HG02763 (cell line): ENCODE measurements around the gene FAM181A.

Source experiments
- ATAC-seq: cut with Tn5 transposase; IDR thresholded peaks from one replicate; pipeline ENCODE4 v1.9.1; 2021; ENCODE audit warnings: mild to moderate bottlenecking, moderate library complexity; ENCODE audit not compliant: unreplicated experiment

Gene FAM181A

GRCh38 chr14:93926873-93927799 is at the start of gene FAM181A:
Gene FAM181A, plus strand, starts transcription at chr14:93927344. Its CDS starts 942 bp downstream, at chr14:93928286.
- ATAC-seq = no peak

DNA sequence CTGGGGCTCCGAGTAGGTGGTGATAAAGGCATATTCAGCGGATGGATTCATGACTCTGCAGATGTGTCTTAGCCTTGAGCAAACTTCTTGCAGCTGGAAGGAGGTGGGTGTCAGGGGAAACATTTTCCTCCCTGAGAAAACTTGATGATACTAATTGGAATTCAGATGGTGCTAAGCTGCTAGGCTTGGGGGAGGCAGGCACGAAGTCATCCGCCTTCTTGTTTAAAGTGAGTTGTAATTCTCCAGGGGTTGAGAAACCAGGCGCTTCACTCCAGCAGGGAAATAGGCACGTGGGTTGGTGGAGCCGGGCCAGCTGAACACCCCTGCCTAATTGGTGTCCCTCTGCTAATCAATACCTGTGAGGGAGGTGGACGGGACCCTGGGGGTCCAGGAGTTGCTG is 48.9 kb upstream of the FAM181A start:
- ATAC-seq = no peak

GRCh38 chr14:93878871-93879270 is 48.3 kb upstream of the FAM181A start:
- no peak for ATAC-seq

GRCh38 chr14:93879362-93879983 is 47.7 kb upstream of the FAM181A start:
- no peak for ATAC-seq

DNA sequence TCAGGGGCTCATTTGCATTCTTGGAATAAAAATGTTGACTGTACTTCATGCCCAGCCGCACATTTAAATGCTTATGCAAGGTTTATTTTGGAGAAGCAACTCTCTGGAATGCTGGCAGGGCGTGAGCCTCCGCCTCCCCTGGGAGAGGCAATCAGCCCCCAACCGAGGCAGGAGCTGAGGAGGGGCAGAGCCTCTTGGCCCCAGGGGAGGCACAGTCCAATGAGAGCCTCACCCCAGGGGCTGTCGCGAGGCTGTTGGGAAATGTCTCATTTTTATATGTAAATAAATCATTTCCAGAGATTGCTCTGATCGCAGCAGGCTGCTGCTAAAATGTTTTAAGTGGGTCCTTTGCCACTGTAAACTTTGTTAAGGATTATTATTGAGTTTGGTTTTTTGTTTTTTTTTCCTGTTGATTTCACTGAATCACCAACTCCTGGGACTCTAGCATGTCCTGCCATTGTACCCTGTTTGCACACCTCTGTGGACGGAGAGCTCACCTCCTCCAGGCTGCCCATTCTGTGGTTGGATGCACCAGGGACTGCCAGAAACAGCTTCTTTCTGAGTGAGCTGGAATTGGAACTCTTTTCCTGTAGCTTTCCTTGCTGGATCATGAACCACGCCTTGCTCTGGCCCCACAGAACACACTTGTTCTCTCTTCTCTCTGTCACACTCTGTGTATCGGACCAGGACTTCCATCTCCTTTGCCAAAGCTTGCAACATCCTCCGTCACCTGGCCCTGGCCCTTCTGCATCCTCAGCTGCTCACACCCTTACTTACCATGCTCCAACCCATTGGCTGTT is 46.9 kb upstream of the FAM181A start:
- no peak for ATAC-seq

GRCh38 chr14:93884950-93885349 is 42.2 kb upstream of the FAM181A start:
- ATAC-seq = no peak

- ATAC-seq = no peak
Observed at GRCh38 chr14:93888995-93889394, 38.1 kb upstream of the FAM181A start.

DNA sequence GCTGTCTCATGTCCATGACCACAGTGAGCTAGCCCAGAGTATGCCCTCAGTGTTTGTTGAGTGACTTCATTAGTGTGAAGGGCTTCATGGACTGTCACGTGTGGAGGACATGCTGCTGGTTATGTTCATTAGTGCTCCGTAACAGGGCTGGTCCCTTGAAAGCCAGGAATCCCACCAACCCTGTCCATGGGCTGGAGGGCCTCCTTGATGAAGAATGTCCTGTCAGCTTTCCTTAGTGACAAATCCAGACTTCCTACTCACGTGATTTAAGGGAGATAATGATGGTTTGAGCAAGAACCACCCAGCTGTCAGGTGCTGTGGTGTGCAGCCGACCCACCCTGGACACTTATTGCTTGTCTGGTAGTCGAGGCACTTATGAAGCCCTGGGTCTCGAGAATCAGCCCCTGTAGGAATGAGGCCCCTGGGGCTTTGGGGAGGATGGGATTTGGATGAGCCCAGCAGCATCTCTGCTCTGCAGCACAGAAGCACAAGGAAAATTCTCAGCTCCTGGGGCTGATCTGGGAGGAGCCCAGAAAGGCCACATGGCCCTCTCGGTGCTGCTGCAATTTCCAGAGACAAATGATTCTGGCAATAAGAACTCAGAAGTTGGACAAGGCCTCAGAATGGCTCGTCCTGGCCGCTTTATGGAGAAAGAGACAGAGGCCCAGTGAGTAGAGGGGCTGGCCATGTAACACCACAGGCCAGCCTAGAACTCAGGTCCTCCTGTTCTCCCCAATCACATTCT is 37.2 kb upstream of the FAM181A start:
- ATAC-seq = no peak

GRCh38 chr14:93891756-93892504 is 35.2 kb upstream of the FAM181A start:
- no peak for ATAC-seq

GRCh38 chr14:93892505-93892839 is 34.7 kb upstream of the FAM181A start:
- ATAC-seq = no peak

GRCh38 chr14:93892923-93893558 is 34.1 kb upstream of the FAM181A start:
- no peak for ATAC-seq

GRCh38 chr14:93893661-93894261 is 33.4 kb upstream of the FAM181A start:
- no peak for ATAC-seq

DNA sequence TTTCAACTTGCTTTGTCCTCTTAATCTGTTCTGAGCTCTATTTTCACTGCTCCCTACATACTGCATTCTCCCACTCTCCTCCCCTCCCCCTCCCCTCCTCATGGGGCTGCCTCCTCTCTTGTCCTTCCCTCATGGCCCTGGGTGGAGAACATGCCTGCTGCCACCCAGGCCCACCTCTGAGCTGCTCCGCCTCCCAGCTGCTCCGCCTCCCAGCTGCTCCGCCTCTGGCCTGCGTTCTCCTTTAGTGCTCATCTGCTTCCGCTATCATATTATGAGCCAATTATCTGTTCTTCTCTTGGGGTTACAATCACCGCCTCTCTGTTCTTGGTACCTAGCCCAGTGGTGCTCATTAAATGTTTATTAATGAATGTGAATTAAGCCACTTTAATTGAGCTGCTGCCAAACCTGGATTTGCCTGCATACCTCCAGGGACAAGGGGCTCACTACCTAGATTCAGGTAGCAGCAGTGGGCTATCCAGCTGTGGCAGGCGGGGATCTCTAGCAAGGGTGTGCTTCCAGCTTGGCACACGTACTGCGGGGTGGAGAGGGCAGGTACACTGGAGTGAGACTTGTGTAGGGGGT is 32.0 kb upstream of the FAM181A start:
- no peak for ATAC-seq

DNA sequence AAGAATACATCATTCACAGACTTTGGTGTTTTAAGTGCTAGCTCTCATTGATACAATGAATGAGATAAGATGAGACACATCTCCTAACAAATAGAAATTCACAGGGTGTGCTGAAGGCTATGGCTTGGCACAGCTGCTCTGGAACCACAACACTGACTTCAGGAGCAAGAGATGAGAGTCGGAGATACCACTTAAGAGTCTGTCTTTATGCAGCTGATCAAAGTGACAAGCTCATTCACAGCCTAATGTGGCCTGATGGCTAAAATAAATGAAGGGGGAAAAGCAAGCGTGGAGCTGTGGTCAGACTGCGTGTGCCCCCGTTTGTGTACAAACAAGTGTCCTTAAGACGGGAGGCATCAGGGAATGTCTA is 29.7 kb upstream of the FAM181A start:
- no peak for ATAC-seq

- ATAC-seq = no peak
Observed at GRCh38 chr14:93898081-93898611, 29.0 kb upstream of the FAM181A start.

DNA sequence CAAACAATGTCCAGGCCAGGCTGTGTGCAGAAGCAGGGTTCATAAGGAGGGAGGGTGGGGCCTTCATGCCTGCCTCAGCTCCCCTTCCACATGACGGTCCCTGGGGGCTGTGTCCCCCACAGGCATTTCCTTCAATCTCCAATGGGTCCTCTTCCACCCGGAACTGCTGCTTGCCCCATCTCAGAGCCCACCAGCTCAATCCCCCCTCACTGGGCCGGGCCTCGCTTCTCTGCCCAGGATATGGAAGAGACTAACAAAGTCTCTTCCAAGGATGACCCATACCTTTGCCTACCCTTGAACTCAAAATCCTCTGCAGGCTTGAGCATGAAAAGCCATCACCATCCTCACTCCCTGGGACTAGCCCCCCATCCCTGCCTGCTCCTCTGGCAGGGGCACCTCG is 28.4 kb upstream of the FAM181A start:
- ATAC-seq = no peak

DNA sequence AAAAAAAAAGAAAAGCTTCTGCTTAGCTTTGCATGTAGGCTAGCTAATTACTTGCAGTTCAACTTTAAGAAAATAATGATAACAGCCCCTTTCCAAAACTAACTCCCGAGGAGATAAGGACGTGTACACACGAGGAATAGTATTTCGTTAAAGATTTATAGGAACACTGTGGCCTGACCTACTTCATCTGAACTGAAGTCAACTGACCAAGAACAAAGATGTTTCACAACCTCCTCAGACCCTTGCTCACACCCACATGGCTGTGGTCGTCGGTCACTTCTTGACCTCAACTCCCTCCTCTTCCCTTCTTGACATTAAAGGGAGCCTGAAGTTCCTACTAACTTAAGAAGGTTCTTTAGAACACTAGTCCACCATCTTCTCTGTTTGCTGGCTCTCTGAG is 25.3 kb upstream of the FAM181A start:
- no peak for ATAC-seq

DNA sequence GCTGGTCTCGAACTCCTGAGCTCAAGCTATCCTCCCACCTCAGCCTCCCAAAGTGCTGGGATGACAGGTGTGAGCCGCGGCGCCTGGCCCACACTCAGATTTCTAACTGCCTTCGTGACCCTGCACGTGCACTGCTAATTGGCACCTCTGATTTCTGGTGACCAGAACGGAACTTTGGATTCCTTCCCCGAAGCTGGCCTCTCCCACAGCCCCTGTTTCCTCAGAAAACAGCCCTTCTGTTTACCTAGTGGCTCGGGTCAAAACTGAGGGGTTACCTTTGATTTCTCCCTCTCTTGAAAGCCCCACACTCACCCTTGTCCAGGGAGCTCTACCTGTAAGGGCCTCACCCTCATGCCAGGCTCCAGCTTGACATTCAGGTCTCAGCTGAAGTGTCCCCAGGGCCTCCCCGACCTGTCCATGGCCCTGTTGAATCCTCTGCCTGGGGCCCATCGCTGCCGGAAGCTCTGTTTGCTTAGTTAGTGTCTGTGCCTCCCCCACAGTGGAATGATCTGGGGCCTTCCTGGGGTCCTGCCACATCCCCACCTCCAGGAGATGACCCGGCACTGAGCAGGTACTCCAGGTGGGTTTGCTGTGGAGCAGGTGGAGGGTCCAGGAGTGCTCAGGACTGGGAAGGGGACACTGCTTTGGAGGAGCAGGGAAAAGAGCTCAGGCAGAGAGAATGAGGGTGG is 24.4 kb upstream of the FAM181A start:
- ATAC-seq = no peak
